HepG2 (cell line): Measurements from ENCODE around the gene SIAH1. TPM values are rescaled to one million over a fixed set of nuclear protein-coding genes. Genes with fewer than 3 reads are reported as not detected.

ENCODE experiments used
- CHD4 ChIP-seq: fragments of 200-600 bp; sonication (generic); IDR thresholded peaks from 2 replicates; pipeline ENCODE4 v1.7.0; 2017; ENCODE audit warnings: mild to moderate bottlenecking, low read length, borderline replicate concordance
- CREM ChIP-seq, 2 experiments: sonication (generic) in 1 of 2; formaldehyde crosslinking in 1 of 2; IDR thresholded peaks; 2 replicates each; pipeline versions ENCODE4 v1.4.0 to v1.6.1; 2016 to 2020; ENCODE audit warnings: antibody characterized with exemption in 1 of 2, mild to moderate bottlenecking in 1 of 2, missing genetic modification reagents in 1 of 2
- E2F2 ChIP-seq: sonication (generic); formaldehyde crosslinking; IDR thresholded peaks from 2 replicates; pipeline ENCODE4 v1.4.0; 2020; ENCODE audit warnings: missing genetic modification reagents, borderline replicate concordance
- GFI1 ChIP-seq: sonication (generic); formaldehyde crosslinking; IDR thresholded peaks from 2 replicates; pipeline ENCODE4 v1.5.0; 2020; ENCODE audit warnings: missing genetic modification reagents, mild to moderate bottlenecking, borderline replicate concordance
- KLF12 ChIP-seq: sonication (generic); formaldehyde crosslinking; IDR thresholded peaks from 2 replicates; pipeline ENCODE4 v1.4.0; 2020; ENCODE audit warnings: missing genetic modification reagents, borderline replicate concordance
- KLF6 ChIP-seq: IDR thresholded peaks from 2 replicates; pipeline ENCODE4 v1.8.0; 2016; ENCODE audit warnings: missing biosample characterization, missing genetic modification reagents
- NFKB2 ChIP-seq: sonication (generic); formaldehyde crosslinking; IDR thresholded peaks from 2 replicates; pipeline ENCODE4 v1.4.0; 2020; ENCODE audit warnings: missing genetic modification reagents, borderline replicate concordance
- PHB2 ChIP-seq: fragments of 450-650 bp; IDR thresholded peaks from 2 replicates; pipeline ENCODE4 v1.6.1; 2018; ENCODE audit not compliant: partially characterized antibody
- POLR2AphosphoS5 ChIP-seq: IDR thresholded peaks from 2 replicates; pipeline ENCODE4 v1.6.1; 2012; ENCODE audit warnings: low read depth, low read length
- SAP130 ChIP-seq: IDR thresholded peaks from 2 replicates; pipeline ENCODE4 v1.6.1; 2016; ENCODE audit warnings: low read depth
- SNAPC4 ChIP-seq: sonication (generic); formaldehyde crosslinking; IDR thresholded peaks from 2 replicates; pipeline ENCODE4 v1.4.0; 2020; ENCODE audit warnings: mild to moderate bottlenecking, missing genetic modification reagents
- TAF1 ChIP-seq: sonication (generic); formaldehyde crosslinking; IDR thresholded peaks from 2 replicates; pipeline ENCODE4 v1.4.0; 2020; ENCODE audit warnings: missing genetic modification reagents
- YEATS2 ChIP-seq: sonication (generic); formaldehyde crosslinking; IDR thresholded peaks from 2 replicates; pipeline ENCODE4 v1.4.0; 2020; ENCODE audit warnings: missing genetic modification reagents, borderline replicate concordance
- ZMYM3 ChIP-seq: sonication (generic); formaldehyde crosslinking; IDR thresholded peaks from 2 replicates; pipeline ENCODE4 v1.5.1; 2020; ENCODE audit warnings: mild to moderate bottlenecking, missing genetic modification reagents
- ZNF124 ChIP-seq: sonication (generic); formaldehyde crosslinking; IDR thresholded peaks from 2 replicates; pipeline ENCODE4 v1.4.0; 2020; ENCODE audit warnings: missing genetic modification reagents
- ZNF264 ChIP-seq: sonication (generic); formaldehyde crosslinking; IDR thresholded peaks from 2 replicates; pipeline ENCODE4 v1.4.0; 2020; ENCODE audit warnings: missing genetic modification reagents
- ZNF276 ChIP-seq: sonication (generic); formaldehyde crosslinking; IDR thresholded peaks from 2 replicates; pipeline ENCODE4 v1.4.0; 2020; ENCODE audit warnings: mild to moderate bottlenecking, low read depth, missing genetic modification reagents
- ZNF557 ChIP-seq: sonication (generic); formaldehyde crosslinking; IDR thresholded peaks from 2 replicates; pipeline ENCODE4 v1.4.0; 2020; ENCODE audit warnings: missing genetic modification reagents
- ZNF605 ChIP-seq: sonication (generic); formaldehyde crosslinking; IDR thresholded peaks from 2 replicates; pipeline ENCODE4 v1.8.0; 2022; ENCODE audit warnings: mild to moderate bottlenecking, missing genetic modification reagents
- polyA plus RNA-seq, 8 experiments: library from polyadenylated mRNA; depleted of rRNA in 3 of 8; stranded (reverse) in 7 of 8; unstranded in 1 of 8; fragments of >200 nt; fragmentation: Illumina TruSeq in 4 of 8; extraction: Trizol in 4 of 8; gene quantifications; 2 replicates each; pipeline versions ENCODE4 v1.2.1 to v1.2.3, GENCODE V29; 2011 to 2016; ENCODE audit warnings: low read depth in 4 of 8, missing spikeins in 1 of 8, mixed read lengths in 1 of 8; ENCODE audit not compliant: insufficient read depth in 1 of 8
- total RNA-seq, 5 experiments: library from RNA; depleted of rRNA; stranded (reverse); fragments of >200 nt; fragmentation: Illumina TruSeq; extraction: Trizol; gene quantifications; 2 replicates each; pipeline ENCODE4 v1.2.3, GENCODE V29; 2016; ENCODE audit warnings: low read depth in 1 of 5
- TF ChIP-seq, protein P1 (sequence below): sonication (generic); formaldehyde crosslinking; conservative IDR thresholded peaks from 2 replicates; pipeline ENCODE4 v1.8.0; 2022; ENCODE audit warnings: missing genetic modification reagents

The SIAH1 gene
- total and polyA plus RNA-seq, 2 of the 13 experiments (the other 11 are each of a cell fraction or from before 2014, with no cell fraction given): 16.0 to 28.6 TPM

GRCh38 chr16:48383877-48384519 is 1.2 kb downstream of the SIAH1 start (continued):
- no peak for TF ChIP-seq E2F2 (CRISPR knock-in tag)
- TF ChIP-seq ZNF605 (CRISPR knock-in tag): no peak
- 0 out of 2 replicates have a peak, but pooled peaks have one; percentile 41 for TF ChIP-seq ZNF124 (CRISPR knock-in tag)
- peak; percentile 17; the same call in 1 of the 2 replicates for TF ChIP-seq TAF1 (CRISPR knock-in tag)
- TF ChIP-seq SNAPC4 (CRISPR knock-in tag): peak; percentile 59; the same call in 1 of the 2 replicates
- 0 out of 2 replicates have a peak, but pooled peaks have one; percentile 35 for TF ChIP-seq GFI1 (CRISPR knock-in tag)
- TF ChIP-seq, protein P1, sequence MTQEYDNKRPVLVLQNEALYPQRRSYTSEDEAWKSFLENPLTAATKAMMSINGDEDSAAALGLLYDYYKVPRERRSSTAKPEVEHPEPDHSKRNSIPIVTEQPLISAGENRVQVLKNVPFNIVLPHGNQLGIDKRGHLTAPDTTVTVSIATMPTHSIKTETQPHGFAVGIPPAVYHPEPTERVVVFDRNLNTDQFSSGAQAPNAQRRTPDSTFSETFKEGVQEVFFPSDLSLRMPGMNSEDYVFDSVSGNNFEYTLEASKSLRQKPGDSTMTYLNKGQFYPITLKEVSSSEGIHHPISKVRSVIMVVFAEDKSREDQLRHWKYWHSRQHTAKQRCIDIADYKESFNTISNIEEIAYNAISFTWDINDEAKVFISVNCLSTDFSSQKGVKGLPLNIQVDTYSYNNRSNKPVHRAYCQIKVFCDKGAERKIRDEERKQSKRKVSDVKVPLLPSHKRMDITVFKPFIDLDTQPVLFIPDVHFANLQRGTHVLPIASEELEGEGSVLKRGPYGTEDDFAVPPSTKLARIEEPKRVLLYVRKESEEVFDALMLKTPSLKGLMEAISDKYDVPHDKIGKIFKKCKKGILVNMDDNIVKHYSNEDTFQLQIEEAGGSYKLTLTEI (CRISPR knock-in tag): no peak
- 0 out of 2 replicates have a peak, but pooled peaks have one; percentile 27 for TF ChIP-seq KLF12 (CRISPR knock-in tag)
- no peak for TF ChIP-seq ZNF276
- peak; percentile 99 for TF ChIP-seq ZMYM3
- TF ChIP-seq CREM (IDR thresholded peaks at IDR 0.05): peak; percentile 37; the same call in 1 of the 2 replicates
- no peak for TF ChIP-seq CREM (CRISPR knock-in tag; IDR thresholded peaks at IDR 0.05)
- TF ChIP-seq CHD4: peak; percentile 88
- TF ChIP-seq ZNF557 (CRISPR knock-in tag): no peak
- no peak for TF ChIP-seq NFKB2 (CRISPR knock-in tag)
- TF ChIP-seq YEATS2 (CRISPR knock-in tag): 0 out of 2 replicates have a peak, but pooled peaks have one; percentile 25
- TF ChIP-seq PHB2: no peak
- TF ChIP-seq KLF6: peak; percentile 24; the same call in 1 of the 2 replicates
- TF ChIP-seq SAP130 (CRISPR knock-in tag): peak; percentile 32; the same call in 1 of the 2 replicates
- TF ChIP-seq ZNF264 (CRISPR knock-in tag): no peak
- TF ChIP-seq POLR2AphosphoS5: 0 out of 2 replicates have a peak, but pooled peaks have one; percentile 36
